HepG2 (cell line): ENCODE results near the gene TXLNA. TPM values are rescaled to one million over a fixed set of nuclear protein-coding genes. Genes with fewer than 3 reads are reported as not detected.

ENCODE experiments used
- AHR ChIP-seq: IDR thresholded peaks from 2 replicates; pipeline ENCODE4 v1.6.1; 2018; ENCODE audit warnings: missing genetic modification reagents, missing compliant biosample characterization
- ARNTL ChIP-seq: sonication (generic); formaldehyde crosslinking; IDR thresholded peaks from 2 replicates; pipeline ENCODE4 v1.4.0; 2020; ENCODE audit warnings: mild to moderate bottlenecking, missing genetic modification reagents
- ATF1 ChIP-seq: IDR thresholded peaks from 2 replicates; pipeline ENCODE4 v1.6.1; 2016; ENCODE audit warnings: mild to moderate bottlenecking, control low read depth
- BCLAF1 ChIP-seq: fragments of 450-650 bp; IDR thresholded peaks from 2 replicates; pipeline ENCODE4 v1.6.1; 2017; ENCODE audit warnings: mild to moderate bottlenecking
- CAMTA2 ChIP-seq: sonication (generic); formaldehyde crosslinking; IDR thresholded peaks from 2 replicates; pipeline ENCODE4 v1.4.0; 2020; ENCODE audit warnings: mild to moderate bottlenecking, missing genetic modification reagents, borderline replicate concordance
- JUNB ChIP-seq: sonication (generic); formaldehyde crosslinking; IDR thresholded peaks from 2 replicates; pipeline ENCODE4 v1.8.0; 2022; ENCODE audit warnings: missing genetic modification reagents, mild to moderate bottlenecking, borderline replicate concordance
- LBX2 ChIP-seq: sonication (generic); formaldehyde crosslinking; IDR thresholded peaks from 2 replicates; pipeline ENCODE4 v1.5.0; 2020; ENCODE audit warnings: missing genetic modification reagents, mild to moderate bottlenecking, borderline replicate concordance
- RFXAP ChIP-seq: sonication (generic); formaldehyde crosslinking; IDR thresholded peaks from 2 replicates; pipeline ENCODE4 v1.4.0; 2020; ENCODE audit warnings: missing genetic modification reagents, borderline replicate concordance
- SRY ChIP-seq: sonication (generic); formaldehyde crosslinking; IDR thresholded peaks from 2 replicates; pipeline ENCODE4 v1.8.0; 2022; ENCODE audit warnings: mild to moderate bottlenecking, missing genetic modification reagents
- THAP8 ChIP-seq: sonication (generic); formaldehyde crosslinking; IDR thresholded peaks from 2 replicates; pipeline ENCODE4 v1.5.1; 2020; ENCODE audit warnings: missing genetic modification reagents, mild to moderate bottlenecking, borderline replicate concordance
- YEATS4 ChIP-seq: sonication (generic); formaldehyde crosslinking; IDR thresholded peaks from 2 replicates; pipeline ENCODE4 v1.4.0; 2020; ENCODE audit warnings: missing genetic modification reagents, borderline replicate concordance
- ZNF274 ChIP-seq: sonication (generic); formaldehyde crosslinking; IDR thresholded peaks from 2 replicates; pipeline ENCODE4 v1.5.1; 2020; ENCODE audit warnings: mild to moderate bottlenecking, missing genetic modification reagents
- ZNF382 ChIP-seq: sonication (generic); formaldehyde crosslinking; IDR thresholded peaks from 2 replicates; pipeline ENCODE4 v1.5.0; 2020; ENCODE audit warnings: missing genetic modification reagents, mild to moderate bottlenecking, borderline replicate concordance
- ZSCAN25 ChIP-seq: sonication (generic); formaldehyde crosslinking; IDR thresholded peaks from 2 replicates; pipeline ENCODE4 v1.8.0; 2022; ENCODE audit warnings: mild to moderate bottlenecking, missing genetic modification reagents
- polyA plus RNA-seq, 8 experiments: library from polyadenylated mRNA; depleted of rRNA in 3 of 8; stranded (reverse) in 7 of 8; unstranded in 1 of 8; fragments of >200 nt; fragmentation: Illumina TruSeq in 4 of 8; extraction: Trizol in 4 of 8; gene quantifications; 2 replicates each; pipeline versions ENCODE4 v1.2.1 to v1.2.3, GENCODE V29; 2011 to 2016; ENCODE audit warnings: low read depth in 4 of 8, missing spikeins in 1 of 8, mixed read lengths in 1 of 8; ENCODE audit not compliant: insufficient read depth in 1 of 8
- total RNA-seq, 5 experiments: library from RNA; depleted of rRNA; stranded (reverse); fragments of >200 nt; fragmentation: Illumina TruSeq; extraction: Trizol; gene quantifications; 2 replicates each; pipeline ENCODE4 v1.2.3, GENCODE V29; 2016; ENCODE audit warnings: low read depth in 1 of 5
- TF ChIP-seq, protein P1 (sequence below): sonication (generic); formaldehyde crosslinking; IDR thresholded peaks from 2 replicates; pipeline ENCODE4 v1.5.0; 2020; ENCODE audit warnings: mild to moderate bottlenecking, missing genetic modification reagents, moderate library complexity
- TF ChIP-seq, protein P2 (sequence below): sonication (generic); formaldehyde crosslinking; IDR thresholded peaks from 2 replicates; pipeline ENCODE4 v1.5.0; 2020; ENCODE audit warnings: missing genetic modification reagents, mild to moderate bottlenecking, borderline replicate concordance
- TF ChIP-seq, protein P3 (sequence below): sonication (generic); formaldehyde crosslinking; IDR thresholded peaks from 2 replicates; pipeline ENCODE4 v1.9.0; 2021; ENCODE audit warnings: missing genetic modification reagents, mild to moderate bottlenecking, borderline replicate concordance
- TF ChIP-seq, protein P4 (sequence below): sonication (generic); formaldehyde crosslinking; IDR thresholded peaks from 2 replicates; pipeline ENCODE4 v1.8.0; 2022; ENCODE audit warnings: mild to moderate bottlenecking, missing genetic modification reagents, moderate library complexity

The TXLNA gene
- total and polyA plus RNA-seq, 2 of the 13 experiments (the other 11 are each of a cell fraction or from before 2014, with no cell fraction given) = 29.6 to 67.8 TPM

DNA sequence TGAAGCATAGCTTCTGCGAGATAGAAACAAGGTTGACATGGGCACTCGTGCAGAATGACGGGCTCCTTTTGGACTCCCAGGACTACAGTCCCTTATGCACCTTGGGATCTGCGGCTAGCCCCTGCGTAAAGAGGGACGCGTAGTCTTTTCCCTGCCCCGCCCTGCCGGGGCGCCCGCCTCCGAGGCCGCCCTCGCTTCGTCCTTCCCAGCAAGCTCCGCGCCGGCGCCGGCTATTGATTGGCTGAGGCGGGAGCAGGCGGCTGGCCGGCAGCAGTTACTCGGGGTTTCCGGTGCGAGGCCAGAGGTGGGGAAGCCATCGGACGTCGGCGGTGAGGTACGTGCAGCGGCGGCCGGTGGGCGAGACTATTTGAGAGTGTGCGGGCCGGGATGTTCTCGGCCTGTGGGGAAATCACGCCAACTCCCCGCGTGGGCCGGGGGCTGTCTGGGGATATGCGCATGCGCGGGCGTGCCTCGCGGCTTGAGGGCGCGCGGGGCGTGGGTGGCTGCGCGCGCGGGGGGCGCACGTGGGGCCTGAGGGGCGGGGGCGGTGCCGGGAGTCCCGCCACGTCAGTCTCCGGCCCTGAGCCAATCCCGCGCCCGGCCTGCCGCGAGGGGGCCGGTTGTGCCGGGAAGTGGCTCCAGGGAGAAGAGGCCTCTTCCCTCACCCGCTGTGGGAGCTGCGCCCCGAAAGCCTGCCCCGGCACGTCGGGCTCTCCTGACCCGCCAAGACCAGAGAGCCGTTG is at the start of gene TXLNA (continued):
- no peak for TF ChIP-seq THAP8 (CRISPR knock-in tag)
- TF ChIP-seq BCLAF1 = no peak
- TF ChIP-seq ARNTL (CRISPR knock-in tag) = no peak
- peak; percentile 63 for TF ChIP-seq RFXAP (CRISPR knock-in tag)
- TF ChIP-seq AHR = no peak; the same call in 1 of the 2 replicates
- no peak; the same call in none of the 2 replicates for TF ChIP-seq YEATS4 (CRISPR knock-in tag)
- TF ChIP-seq ZSCAN25 (CRISPR knock-in tag) = no peak
- TF ChIP-seq SRY (CRISPR knock-in tag) = peak; percentile 93; the same call in 1 of the 2 replicates
- TF ChIP-seq, protein P1, sequence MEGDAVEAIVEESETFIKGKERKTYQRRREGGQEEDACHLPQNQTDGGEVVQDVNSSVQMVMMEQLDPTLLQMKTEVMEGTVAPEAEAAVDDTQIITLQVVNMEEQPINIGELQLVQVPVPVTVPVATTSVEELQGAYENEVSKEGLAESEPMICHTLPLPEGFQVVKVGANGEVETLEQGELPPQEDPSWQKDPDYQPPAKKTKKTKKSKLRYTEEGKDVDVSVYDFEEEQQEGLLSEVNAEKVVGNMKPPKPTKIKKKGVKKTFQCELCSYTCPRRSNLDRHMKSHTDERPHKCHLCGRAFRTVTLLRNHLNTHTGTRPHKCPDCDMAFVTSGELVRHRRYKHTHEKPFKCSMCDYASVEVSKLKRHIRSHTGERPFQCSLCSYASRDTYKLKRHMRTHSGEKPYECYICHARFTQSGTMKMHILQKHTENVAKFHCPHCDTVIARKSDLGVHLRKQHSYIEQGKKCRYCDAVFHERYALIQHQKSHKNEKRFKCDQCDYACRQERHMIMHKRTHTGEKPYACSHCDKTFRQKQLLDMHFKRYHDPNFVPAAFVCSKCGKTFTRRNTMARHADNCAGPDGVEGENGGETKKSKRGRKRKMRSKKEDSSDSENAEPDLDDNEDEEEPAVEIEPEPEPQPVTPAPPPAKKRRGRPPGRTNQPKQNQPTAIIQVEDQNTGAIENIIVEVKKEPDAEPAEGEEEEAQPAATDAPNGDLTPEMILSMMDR (CRISPR knock-in tag) = no peak
- TF ChIP-seq JUNB (CRISPR knock-in tag) = peak; percentile 88
- TF ChIP-seq, protein P2, sequence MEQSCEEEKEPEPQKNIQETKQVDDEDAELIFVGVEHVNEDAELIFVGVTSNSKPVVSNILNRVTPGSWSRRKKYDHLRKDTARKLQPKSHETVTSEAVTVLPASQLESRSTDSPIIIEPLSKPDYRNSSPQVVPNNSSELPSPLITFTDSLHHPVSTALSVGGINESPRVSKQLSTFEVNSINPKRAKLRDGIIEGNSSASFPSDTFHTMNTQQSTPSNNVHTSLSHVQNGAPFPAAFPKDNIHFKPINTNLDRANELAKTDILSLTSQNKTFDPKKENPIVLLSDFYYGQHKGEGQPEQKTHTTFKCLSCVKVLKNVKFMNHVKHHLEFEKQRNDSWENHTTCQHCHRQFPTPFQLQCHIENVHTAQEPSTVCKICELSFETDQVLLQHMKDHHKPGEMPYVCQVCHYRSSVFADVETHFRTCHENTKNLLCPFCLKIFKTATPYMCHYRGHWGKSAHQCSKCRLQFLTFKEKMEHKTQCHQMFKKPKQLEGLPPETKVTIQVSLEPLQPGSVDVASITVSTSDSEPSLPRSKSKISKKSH (CRISPR knock-in tag) = peak; percentile 83; the same call in 1 of the 2 replicates
- TF ChIP-seq, protein P3, sequence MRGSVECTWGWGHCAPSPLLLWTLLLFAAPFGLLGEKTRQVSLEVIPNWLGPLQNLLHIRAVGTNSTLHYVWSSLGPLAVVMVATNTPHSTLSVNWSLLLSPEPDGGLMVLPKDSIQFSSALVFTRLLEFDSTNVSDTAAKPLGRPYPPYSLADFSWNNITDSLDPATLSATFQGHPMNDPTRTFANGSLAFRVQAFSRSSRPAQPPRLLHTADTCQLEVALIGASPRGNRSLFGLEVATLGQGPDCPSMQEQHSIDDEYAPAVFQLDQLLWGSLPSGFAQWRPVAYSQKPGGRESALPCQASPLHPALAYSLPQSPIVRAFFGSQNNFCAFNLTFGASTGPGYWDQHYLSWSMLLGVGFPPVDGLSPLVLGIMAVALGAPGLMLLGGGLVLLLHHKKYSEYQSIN (CRISPR knock-in tag) = no peak
- TF ChIP-seq LBX2 = 0 out of 2 replicates have a peak, but pooled peaks have one; percentile 73
- no peak for TF ChIP-seq ATF1 (CRISPR knock-in tag)
- no peak for TF ChIP-seq CAMTA2 (CRISPR knock-in tag)
- TF ChIP-seq, protein P4, sequence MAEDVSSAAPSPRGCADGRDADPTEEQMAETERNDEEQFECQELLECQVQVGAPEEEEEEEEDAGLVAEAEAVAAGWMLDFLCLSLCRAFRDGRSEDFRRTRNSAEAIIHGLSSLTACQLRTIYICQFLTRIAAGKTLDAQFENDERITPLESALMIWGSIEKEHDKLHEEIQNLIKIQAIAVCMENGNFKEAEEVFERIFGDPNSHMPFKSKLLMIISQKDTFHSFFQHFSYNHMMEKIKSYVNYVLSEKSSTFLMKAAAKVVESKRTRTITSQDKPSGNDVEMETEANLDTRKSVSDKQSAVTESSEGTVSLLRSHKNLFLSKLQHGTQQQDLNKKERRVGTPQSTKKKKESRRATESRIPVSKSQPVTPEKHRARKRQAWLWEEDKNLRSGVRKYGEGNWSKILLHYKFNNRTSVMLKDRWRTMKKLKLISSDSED (CRISPR knock-in tag) = no peak
- TF ChIP-seq ZNF274 = peak; percentile 67; the same call in 1 of the 2 replicates
- TF ChIP-seq ZNF382 = no peak
